ENCODE results near the gene AK9.

AK9 gene

DNA sequence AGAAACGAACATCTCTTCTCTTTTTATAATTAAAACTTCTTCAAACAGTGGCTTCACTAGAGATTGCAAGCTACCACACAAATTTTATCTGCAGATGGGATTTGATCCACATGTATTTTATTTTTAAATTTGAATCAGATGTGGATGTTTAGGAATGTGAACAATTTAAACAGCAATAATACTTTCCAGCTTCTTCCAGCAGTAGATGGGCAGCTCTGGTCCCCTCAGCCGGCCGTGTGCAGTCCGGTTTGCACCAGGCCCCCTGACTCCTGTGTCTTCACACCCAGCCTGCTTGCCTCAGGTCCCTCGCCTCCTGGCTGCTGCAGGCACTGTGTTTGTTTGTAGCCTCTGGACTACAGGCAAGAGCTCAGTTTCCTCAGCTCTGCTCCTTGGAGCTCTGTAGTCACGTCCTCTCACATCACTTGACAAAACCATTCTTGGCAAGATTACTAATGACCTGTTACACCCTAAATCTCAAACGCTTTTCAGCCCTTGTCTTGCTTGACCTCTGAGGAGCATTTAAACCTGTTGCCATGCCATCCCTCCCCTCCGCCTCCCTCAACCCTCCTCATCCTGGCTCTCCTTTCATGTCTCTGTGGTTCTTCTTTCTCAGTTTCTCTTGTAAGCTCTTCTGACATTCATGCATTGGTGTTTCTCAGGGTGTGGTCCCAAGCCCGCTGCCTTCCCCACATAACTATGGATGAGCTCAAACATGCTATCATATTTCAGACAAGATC is 194.8 kb downstream of the AK9 start:
- no peak for TF ChIP-seq EZH2 (IDR thresholded peaks at IDR 0.05; ENCODE audit: borderline replicate concordance, low read length)
- TF ChIP-seq, protein P1, sequence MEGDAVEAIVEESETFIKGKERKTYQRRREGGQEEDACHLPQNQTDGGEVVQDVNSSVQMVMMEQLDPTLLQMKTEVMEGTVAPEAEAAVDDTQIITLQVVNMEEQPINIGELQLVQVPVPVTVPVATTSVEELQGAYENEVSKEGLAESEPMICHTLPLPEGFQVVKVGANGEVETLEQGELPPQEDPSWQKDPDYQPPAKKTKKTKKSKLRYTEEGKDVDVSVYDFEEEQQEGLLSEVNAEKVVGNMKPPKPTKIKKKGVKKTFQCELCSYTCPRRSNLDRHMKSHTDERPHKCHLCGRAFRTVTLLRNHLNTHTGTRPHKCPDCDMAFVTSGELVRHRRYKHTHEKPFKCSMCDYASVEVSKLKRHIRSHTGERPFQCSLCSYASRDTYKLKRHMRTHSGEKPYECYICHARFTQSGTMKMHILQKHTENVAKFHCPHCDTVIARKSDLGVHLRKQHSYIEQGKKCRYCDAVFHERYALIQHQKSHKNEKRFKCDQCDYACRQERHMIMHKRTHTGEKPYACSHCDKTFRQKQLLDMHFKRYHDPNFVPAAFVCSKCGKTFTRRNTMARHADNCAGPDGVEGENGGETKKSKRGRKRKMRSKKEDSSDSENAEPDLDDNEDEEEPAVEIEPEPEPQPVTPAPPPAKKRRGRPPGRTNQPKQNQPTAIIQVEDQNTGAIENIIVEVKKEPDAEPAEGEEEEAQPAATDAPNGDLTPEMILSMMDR (IDR thresholded peaks at IDR 0.05; ENCODE audit: low read length): no peak
- Histone ChIP-seq H3K9ac (ENCODE audit: low read length) (no peak overlapping the region), H3K4me3 (ENCODE audit: low read depth, low read length, poor library complexity, severe bottlenecking) (no peak overlapping the region), H3K27me3 (ENCODE audit: insufficient read depth, low read length) (no peaks in the 10 kb centered on the region), H2AFZ (ENCODE audit: low read length) (no peak overlapping the region), H3K4me1 (ENCODE audit: insufficient read depth, low read length, severe bottlenecking) (no peaks in the 10 kb centered on the region), H3K9me3 (ENCODE audit: low read length) (no peaks in the 10 kb centered on the region), H3K36me3 (ENCODE audit: insufficient read depth, low read length) (no peaks in the 10 kb centered on the region), H4K20me1 (ENCODE audit: insufficient read depth, low read length) (no peaks in the 10 kb centered on the region), H3K79me2 (ENCODE audit: insufficient read depth, low read length) (no peaks in the 10 kb centered on the region), H3K9me2 (ENCODE audit: low read depth, low read length) (no peaks in the 10 kb centered on the region), H3F3A (ENCODE audit: insufficient read depth, low read length) (no peaks in the 10 kb centered on the region), H3K4me2 (ENCODE audit: low read length) (no peak overlapping the region), H3K27ac (ENCODE audit: low read depth, low read length, poor library complexity, severe bottlenecking) (no peak overlapping the region)

DNA sequence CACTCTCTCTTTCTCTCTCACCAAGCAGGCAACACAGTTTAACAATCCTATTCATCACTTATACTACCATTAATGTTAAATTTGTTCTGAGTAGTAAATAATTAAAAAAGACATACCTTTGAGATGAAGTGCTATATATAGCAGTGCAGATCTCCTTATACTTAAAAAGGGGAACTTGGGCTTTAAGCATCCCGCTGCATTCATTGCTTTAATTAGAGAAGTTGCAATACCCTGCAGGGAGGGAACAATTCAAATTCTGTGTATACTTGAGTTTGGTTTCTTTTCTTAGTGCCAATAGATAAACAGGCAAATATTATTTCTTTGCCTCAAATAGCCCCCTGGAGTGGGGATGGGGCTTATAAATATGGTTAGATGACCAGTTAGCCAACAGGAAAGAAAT is 197.1 kb downstream of the AK9 start:
- H3K27ac ChIP-seq (ENCODE audit: low read depth, low read length, poor library complexity, severe bottlenecking): no peak overlapping the region

DNA sequence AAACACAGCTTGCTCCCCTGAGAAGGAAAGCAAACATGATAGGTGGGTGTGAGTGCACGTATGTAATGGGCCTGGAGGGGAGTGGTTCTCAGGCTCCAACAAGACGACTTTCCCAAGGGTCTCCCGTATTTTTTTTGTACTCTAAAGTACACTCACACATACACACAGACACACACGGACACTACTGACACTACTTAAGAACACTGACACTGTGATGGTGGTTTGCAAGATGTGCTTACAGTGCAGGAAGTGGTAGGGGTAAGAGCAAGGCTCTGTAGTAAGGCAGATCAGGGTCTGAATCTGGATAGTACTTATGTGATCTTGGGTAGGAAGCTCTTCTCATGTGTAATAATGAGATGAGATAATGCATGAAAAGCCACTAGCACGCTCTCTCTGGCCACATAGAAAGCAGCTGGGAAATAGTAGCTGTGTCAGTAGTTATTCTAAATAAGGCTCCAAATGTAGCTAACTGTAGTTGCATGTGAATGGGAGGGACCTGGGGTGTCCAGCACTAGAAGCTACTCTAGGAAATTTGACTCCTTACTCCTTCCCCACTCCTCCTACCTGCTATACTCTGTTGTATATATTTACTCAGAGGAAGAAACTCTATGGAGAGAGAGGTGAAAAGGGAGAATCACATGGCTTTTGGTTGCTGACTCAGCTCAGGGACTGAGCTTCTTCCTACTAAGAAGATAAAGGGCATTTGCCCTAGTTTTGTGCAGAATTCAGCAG is 199.6 kb downstream of the AK9 start:
- Histone ChIP-seq H3K4me1 (ENCODE audit: insufficient read depth, low read length, severe bottlenecking) (no peaks in the 10 kb centered on the region), H3K4me3 (ENCODE audit: low read depth, low read length, poor library complexity, severe bottlenecking) (no peak overlapping the region), H3K4me2 (ENCODE audit: low read length) (no peak overlapping the region)

More for the DNA sequence above, 197.1 kb downstream of the AK9 start:
- H3K4me2 ChIP-seq (ENCODE audit: low read length): no peak overlapping the region
- no peaks in the 10 kb centered on the region for H3K36me3 ChIP-seq (ENCODE audit: insufficient read depth, low read length)
- no peak overlapping the region for H2AFZ ChIP-seq (ENCODE audit: low read length)
- no peaks in the 10 kb centered on the region for H3K4me1 ChIP-seq (ENCODE audit: insufficient read depth, low read length, severe bottlenecking)
- no peaks in the 10 kb centered on the region for H3K27me3 ChIP-seq (ENCODE audit: insufficient read depth, low read length)
- no peaks in the 10 kb centered on the region for H3F3A ChIP-seq (ENCODE audit: insufficient read depth, low read length)
- H3K9me2 ChIP-seq (ENCODE audit: low read depth, low read length): no peaks in the 10 kb centered on the region
- no peaks in the 10 kb centered on the region for H3K9me3 ChIP-seq (ENCODE audit: low read length)
- no peaks in the 10 kb centered on the region for H4K20me1 ChIP-seq (ENCODE audit: insufficient read depth, low read length)
- H3K4me3 ChIP-seq (ENCODE audit: low read depth, low read length, poor library complexity, severe bottlenecking): no peak overlapping the region
- H3K9ac ChIP-seq (ENCODE audit: low read length): no peak overlapping the region
- no peak for TF ChIP-seq EZH2 (IDR thresholded peaks at IDR 0.05; ENCODE audit: borderline replicate concordance, low read length)
- TF ChIP-seq, protein P1 (IDR thresholded peaks at IDR 0.05; ENCODE audit: low read length): no peak
- no peaks in the 10 kb centered on the region for H3K79me2 ChIP-seq (ENCODE audit: insufficient read depth, low read length)

More for the DNA sequence above, 199.6 kb downstream of the AK9 start:
- H3K79me2 ChIP-seq (ENCODE audit: insufficient read depth, low read length): no peaks in the 10 kb centered on the region
- no peaks in the 10 kb centered on the region for H4K20me1 ChIP-seq (ENCODE audit: insufficient read depth, low read length)
- H3K9ac ChIP-seq (ENCODE audit: low read length): no peak overlapping the region
- H3K36me3 ChIP-seq (ENCODE audit: insufficient read depth, low read length): no peaks in the 10 kb centered on the region
- no peaks in the 10 kb centered on the region for H3F3A ChIP-seq (ENCODE audit: insufficient read depth, low read length)
- no peak overlapping the region for H2AFZ ChIP-seq (ENCODE audit: low read length)
- TF ChIP-seq EZH2 (IDR thresholded peaks at IDR 0.05; ENCODE audit: borderline replicate concordance, low read length): no peak
- TF ChIP-seq, protein P1 (IDR thresholded peaks at IDR 0.05; ENCODE audit: low read length): no peak
- no peaks in the 10 kb centered on the region for H3K9me3 ChIP-seq (ENCODE audit: low read length)
- no peak overlapping the region for H3K27ac ChIP-seq (ENCODE audit: low read depth, low read length, poor library complexity, severe bottlenecking)
- no peaks in the 10 kb centered on the region for H3K9me2 ChIP-seq (ENCODE audit: low read depth, low read length)
- H3K27me3 ChIP-seq (ENCODE audit: insufficient read depth, low read length): 0 out of 2 replicates have a peak, but pooled peaks cover 5% of the 10 kb centered on the region
